IMR-90 (cell line): ENCODE data around the gene BGLAP. TPM values are rescaled to one million over a fixed set of nuclear protein-coding genes. Genes with fewer than 3 reads are reported as not detected.

Source experiments
- ATAC-seq: fragments of 200-7000 bp; cut with Tn5 transposase; 2 replicates; pipeline ENCODE4 v1.9.1; 2020; ENCODE audit warnings: low read depth, mild to moderate bottlenecking, moderate library complexity
- BruUV-seq: library from RNA; stranded (reverse); fragments of 400-500 nt; replicated peaks from 2 replicates; lab custom pipeline; 2021; lab: Mats Ljungman, UMichigan
- CTCF ChIA-PET: fragments of 300-600 bp; formaldehyde crosslinking; extraction: SDS; loops from one replicate; lab custom pipeline; 2021; ENCODE audit warnings: antibody characterized with exemption; lab: Yijun Ruan, JAX
- POLR2A ChIA-PET: fragments of 300-600 bp; sonication (Branson Sonifier 250); formaldehyde crosslinking; loops from one replicate; lab custom pipeline; 2022; ENCODE audit warnings: antibody characterized with exemption; ENCODE audit not compliant: unreplicated experiment; lab: Charles Lee
- DNase-seq: peaks from one replicate; pipeline ENCODE4 v3.0.0; 2013
- H2AFZ ChIP-seq: replicated peaks from 2 replicates; pipeline ENCODE3; 2013; ENCODE audit warnings: low read length, mild to moderate bottlenecking; ENCODE audit not compliant: poor library complexity
- H2AK5ac ChIP-seq: 2 replicates; pipeline ENCODE4 v1.6.1; 2013; ENCODE audit warnings: low read depth, low read length, inconsistent platforms
- H2AK9ac ChIP-seq: replicated peaks from 2 replicates; pipeline ENCODE3; 2013; ENCODE audit warnings: mild to moderate bottlenecking, low read depth, low read length, moderate library complexity; ENCODE audit not compliant: poor library complexity
- H2BK120ac ChIP-seq: 2 replicates; pipeline ENCODE4 v1.6.1; 2013; ENCODE audit warnings: low read depth, low read length, inconsistent platforms
- H2BK15ac ChIP-seq: 3 replicates; pipeline ENCODE4 v1.6.1; 2013; ENCODE audit warnings: low read depth, low read length, inconsistent platforms
- H2BK20ac ChIP-seq: 2 replicates; pipeline ENCODE4 v1.6.1; 2013; ENCODE audit warnings: low read depth, mild to moderate bottlenecking, inconsistent platforms, low read length, moderate library complexity
- H2BK5ac ChIP-seq: 2 replicates; pipeline ENCODE4 v1.6.1; 2013; ENCODE audit warnings: mild to moderate bottlenecking, low read depth, low read length, inconsistent platforms; ENCODE audit not compliant: poor library complexity, severe bottlenecking
- H3K14ac ChIP-seq: replicated peaks from 2 replicates; pipeline ENCODE4 v1.6.1; 2013; ENCODE audit warnings: low read depth, low read length, inconsistent platforms
- H3K18ac ChIP-seq: 2 replicates; pipeline ENCODE4 v1.6.1; 2013; ENCODE audit warnings: low read depth, low read length, control low read depth
- H3K23ac ChIP-seq: 2 replicates; pipeline ENCODE4 v1.6.1; 2013; ENCODE audit warnings: low read depth, low read length, inconsistent platforms
- H3K27ac ChIP-seq: 2 replicates; pipeline ENCODE4 v1.5.1; 2013; ENCODE audit warnings: mild to moderate bottlenecking, control low read depth, low read length; ENCODE audit not compliant: insufficient read depth
- H3K27me3 ChIP-seq: 2 replicates; pipeline ENCODE4 v1.6.1; 2013; ENCODE audit warnings: low read length; ENCODE audit not compliant: control insufficient read depth, insufficient read depth
- H3K36me3 ChIP-seq: 2 replicates; pipeline ENCODE4 v1.6.1; 2013; ENCODE audit warnings: low read length, mixed read lengths; ENCODE audit not compliant: control insufficient read depth, insufficient read depth
- H3K4ac ChIP-seq: 2 replicates; pipeline ENCODE4 v1.6.1; 2013; ENCODE audit warnings: low read depth, low read length, inconsistent platforms
- H3K4me1 ChIP-seq: 2 replicates; pipeline ENCODE4 v1.6.1; 2013; ENCODE audit warnings: low read length, mixed read lengths; ENCODE audit not compliant: control insufficient read depth, insufficient read depth
- H3K4me2 ChIP-seq: 2 replicates; pipeline ENCODE4 v1.6.1; 2013; ENCODE audit warnings: low read depth, mild to moderate bottlenecking, control low read depth, low read length, moderate library complexity
- H3K4me3 ChIP-seq: 2 replicates; pipeline ENCODE4 v1.5.1; 2013; ENCODE audit warnings: low read depth, mild to moderate bottlenecking, control low read depth, low read length, moderate library complexity; ENCODE audit not compliant: insufficient read depth
- H3K56ac ChIP-seq: 2 replicates; pipeline ENCODE4 v1.6.1; 2013; ENCODE audit warnings: low read length, inconsistent platforms; ENCODE audit not compliant: insufficient read depth; ENCODE audit errors: extremely low read depth
- H3K79me1 ChIP-seq, 2 experiments: 2 replicates each; pipeline ENCODE4 v1.6.1; 2013; ENCODE audit warnings: low read length in 2 of 2, inconsistent platforms in 1 of 2, low read depth in 1 of 2
- H3K9ac ChIP-seq: 2 replicates; pipeline ENCODE4 v1.6.1; 2013; ENCODE audit warnings: low read depth, low read length, control low read depth
- H3K9me1 ChIP-seq: 2 replicates; pipeline ENCODE4 v1.6.1; 2013; ENCODE audit warnings: low read length, inconsistent platforms; ENCODE audit not compliant: insufficient read depth
- H3K9me3 ChIP-seq: 2 replicates; pipeline ENCODE4 v1.6.1; 2013; ENCODE audit warnings: low read length; ENCODE audit not compliant: control insufficient read depth, insufficient read depth
- H4K20me1 ChIP-seq: 2 replicates; pipeline ENCODE4 v1.6.1; 2013; ENCODE audit warnings: low read length, inconsistent platforms; ENCODE audit not compliant: insufficient read depth
- H4K5ac ChIP-seq: 2 replicates; pipeline ENCODE4 v1.6.1; 2013; ENCODE audit warnings: mild to moderate bottlenecking, low read depth, low read length, control low read depth
- H4K8ac ChIP-seq, 2 experiments: 2 replicates each; pipeline ENCODE4 v1.6.1; 2013; ENCODE audit warnings: low read depth in 2 of 2, low read length in 2 of 2, control low read depth in 1 of 2, inconsistent platforms in 1 of 2
- H4K91ac ChIP-seq: 2 replicates; pipeline ENCODE4 v1.6.1; 2013; ENCODE audit warnings: low read depth, low read length, inconsistent platforms; ENCODE audit not compliant: insufficient read depth
- CEBPB ChIP-seq: IDR thresholded peaks from 2 replicates; pipeline ENCODE4 v1.6.1; 2012; ENCODE audit warnings: low read depth, low read length, improper control_type of control experiment
- CTCF ChIP-seq: conservative IDR thresholded peaks from 2 replicates; pipeline ENCODE4 v1.5.1; 2012; ENCODE audit warnings: mild to moderate bottlenecking, low read depth, low read length, improper control_type of control experiment
- FOS ChIP-seq: fragments of 150-350 bp; IDR thresholded peaks from 2 replicates; pipeline ENCODE4 v1.6.1; 2016; ENCODE audit warnings: low read depth, low read length
- RAD21 ChIP-seq: IDR thresholded peaks from 2 replicates; pipeline ENCODE4 v1.6.1; 2012; ENCODE audit warnings: low read length, improper control_type of control experiment
- WGBS, 2 experiments: methylation state at CpG; one replicate each; pipeline versions ENCODE4 v1.1.5 to v1.1.7; 2013; ENCODE audit warnings: missing lambda C conversion rate in 2 of 2; ENCODE audit not compliant: insufficient read length in 1 of 2; ENCODE audit errors: extremely low coverage in 2 of 2; 5-methylcytosine and 5-hydroxymethylcytosine counted together
- dilution Hi-C: fragments of 300-500 bp; cut with HindIII; formaldehyde crosslinking; loops from one replicate; pipeline ENCODE4 v1.14.3; 2018; ENCODE audit warnings: low sequenced_read_pairs; ENCODE audit not compliant: unreplicated experiment
- in situ Hi-C: fragments of 300-500 bp; cut with MboI; formaldehyde crosslinking; loops from 3 replicates; pipeline ENCODE4 v1.14.3; 2019; ENCODE audit warnings: low sequenced_read_pairs, inconsistent platforms, mixed read lengths
- intact Hi-C: fragments of 100-400 bp; cut with micrococcal nuclease; formaldehyde crosslinking; loops from 2 replicates; pipeline ENCODE4 v1.10.0; 2022
- polyA plus RNA-seq, 3 experiments: library from polyadenylated mRNA; depleted of rRNA; stranded (reverse); fragments of >200 nt; gene quantifications; 2 replicates each; pipeline ENCODE4 v1.2.3, GENCODE V29; 2012; ENCODE audit warnings: low replicate concordance in 1 of 3
- total RNA-seq: library from RNA; depleted of rRNA; stranded (reverse); fragments of >200 nt; gene quantifications from 2 replicates; pipeline ENCODE4 v1.2.3, GENCODE V29; 2012

Gene BGLAP
- total and polyA plus RNA-seq, 2 of the 4 experiments (the other 2 are of a cell fraction), result 0.67 TPM; not detected in 1

DNA sequence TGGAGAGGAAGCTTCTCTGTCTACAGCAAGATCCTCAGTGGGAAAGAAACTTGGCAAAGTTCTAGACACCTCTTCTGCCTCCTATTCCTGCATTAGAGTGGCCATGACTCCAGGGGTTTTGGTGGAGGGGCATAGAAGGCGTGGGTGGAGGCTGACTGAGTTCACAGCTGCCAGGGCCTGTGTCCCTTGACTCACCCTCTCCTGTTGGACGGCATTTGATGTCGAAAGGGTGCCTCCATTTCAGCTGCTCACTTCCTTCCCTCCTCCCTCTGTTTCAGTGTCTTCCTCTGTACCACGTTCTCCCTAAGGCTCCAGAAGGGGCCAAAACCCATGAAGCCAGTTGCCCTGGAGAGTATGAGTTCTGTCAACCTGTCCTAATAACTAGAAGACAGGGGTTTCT lies 42.8 kb downstream of the BGLAP start:
- POLR2A ChIA-PET, result no interaction called here
- intact Hi-C loops, result no loop called here

More for the DNA sequence above, 42.8 kb downstream of the BGLAP start:
- peaks cover 27 to 48% of the 10 kb centered on the region in 2 experiments; a peak in 3 of 4 replicates for H3K79me1 ChIP-seq
- H3K4me1 ChIP-seq, result peaks cover 9% of the 10 kb centered on the region
- no peak overlapping the region for H4K91ac ChIP-seq
- peaks cover 19% of the 10 kb centered on the region for H4K20me1 ChIP-seq
- H2BK15ac ChIP-seq, result no peak overlapping the region
- TF ChIP-seq CEBPB (peak; percentile 3; the same call in 1 of the 2 replicates), RAD21 (no peak), CTCF (no peak), FOS (no peak)
- dilution Hi-C loops (no loop called here), in situ Hi-C loops (no loop called here)
- H3K18ac ChIP-seq, result no peak overlapping the region
- no TSS peak for BruUV-seq
- no peak overlapping the region for H3K23ac ChIP-seq
- H2AK5ac ChIP-seq, result no peak overlapping the region
- H2BK20ac ChIP-seq, result no peak overlapping the region
- no peak for ATAC-seq
- WGBS, 2 experiments, result 78% methylated on average over 3 of the region's 4 CpGs; no CpG with 5 or more reads in 1 of the 2 experiments
- no peak overlapping the region for H2AFZ ChIP-seq
- no peak for DNase-seq
- H3K4ac ChIP-seq, result no peak overlapping the region
- H3K9me1 ChIP-seq, result peaks cover 7% of the 10 kb centered on the region
- no peaks in the 10 kb centered on the region for H3K27me3 ChIP-seq
- no peak overlapping the region for H3K27ac ChIP-seq
- no peak overlapping the region for H2BK5ac ChIP-seq
- no peak overlapping the region for H3K56ac ChIP-seq
- no peak overlapping the region for H3K4me2 ChIP-seq
- no peak overlapping the region for H2BK120ac ChIP-seq
- no peak overlapping the region for H2AK9ac ChIP-seq
- H4K8ac ChIP-seq, result no peak overlapping the region
- no peak overlapping the region for H3K9ac ChIP-seq
- H3K14ac ChIP-seq, result no peak overlapping the region
- peaks cover 10% of the 10 kb centered on the region; the same call in 1 of the 2 replicates for H3K36me3 ChIP-seq
- H3K9me3 ChIP-seq, result no peaks in the 10 kb centered on the region
- H4K5ac ChIP-seq, result no peak overlapping the region
- CTCF ChIA-PET, result no interaction called here
- no peak overlapping the region for H3K4me3 ChIP-seq
